GM12892 (cell line): ENCODE measurements around the gene ACADM.
"Not testable (repeated sequence)": the region's sequence is repeated elsewhere in the genome, so short reads cannot be mapped to it uniquely, and the experiment has no call there.

Source experiments
- POLR2A ChIP-seq: IDR thresholded peaks from 2 replicates; pipeline ENCODE4 v1.6.1; 2011; ENCODE audit warnings: low read depth, low read length, control low read depth
- TAF1 ChIP-seq: IDR thresholded peaks from 2 replicates; pipeline ENCODE4 v1.6.1; 2011; ENCODE audit warnings: low read depth, mild to moderate bottlenecking, control low read depth, low read length, borderline replicate concordance

DNA sequence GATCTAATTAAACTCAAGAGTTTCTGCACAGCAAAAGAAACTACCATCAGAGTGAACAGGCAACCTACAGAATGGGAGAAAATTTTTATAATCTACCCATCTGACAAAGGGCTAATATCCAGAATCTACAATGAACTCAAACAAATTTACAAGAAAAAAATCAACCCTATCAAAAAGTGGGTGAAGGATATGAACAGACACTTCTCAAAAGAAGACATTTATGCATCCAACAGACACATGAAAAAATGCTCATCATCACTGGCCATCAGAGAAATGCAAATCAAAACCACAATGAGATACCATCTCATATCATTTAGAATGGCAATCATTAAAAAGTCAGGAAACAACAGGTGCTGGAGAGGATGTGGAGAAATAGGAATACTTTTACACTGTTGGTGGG, 32.7 kb downstream of the ACADM start:
- not testable (repeated sequence) for TF ChIP-seq POLR2A, TAF1
